Natural killer cell (primary cell): ENCODE results near the gene FAM184B. TPM values are rescaled to one million over a fixed set of nuclear protein-coding genes. Genes with fewer than 3 reads are reported as not detected.

Experiments
- ATAC-seq, 3 donors: fragments of 150-1000 bp in 2 of 3; fragments of 200-7000 bp in 1 of 3; cut with Tn5 transposase; 1 replicate in 1 of 3; 2 replicates in 2 of 3; pipeline ENCODE4 v1.10.0; 2021; ENCODE audit warnings: mild to moderate bottlenecking in 2 of 3, moderate library complexity in 2 of 3
- DNase-seq, 2 donors: peaks; one replicate each; pipeline versions ENCODE4 v3.0.0 to v3.0.0-alpha.2; 2013 to 2021; ENCODE audit warnings: mixed read lengths in 1 of 2
- H3K27ac ChIP-seq: one replicate; pipeline ENCODE4 v1.5.1; 2013; ENCODE audit warnings: mild to moderate bottlenecking, low read length
- H3K27me3 ChIP-seq: one replicate; pipeline ENCODE4 v1.6.1; 2013; ENCODE audit warnings: low read length; ENCODE audit not compliant: control insufficient read depth, insufficient read depth
- H3K36me3 ChIP-seq: one replicate; pipeline ENCODE4 v1.6.1; 2013; ENCODE audit warnings: low read length; ENCODE audit not compliant: control insufficient read depth, insufficient read depth
- H3K4me1 ChIP-seq: one replicate; pipeline ENCODE4 v1.6.1; 2013; ENCODE audit warnings: low read length; ENCODE audit not compliant: control insufficient read depth, insufficient read depth
- H3K4me3 ChIP-seq: one replicate; pipeline ENCODE4 v1.5.1; 2013; ENCODE audit warnings: low read length
- H3K9me3 ChIP-seq: one replicate; pipeline ENCODE4 v1.6.1; 2013; ENCODE audit warnings: low read length; ENCODE audit not compliant: control insufficient read depth, insufficient read depth
- H3K27ac Mint-ChIP-seq, 2 donors: one replicate each; pipeline ENCODE4 v1.8.0; 2022; ENCODE audit warnings: mild to moderate bottlenecking in 2 of 2, mixed read lengths in 2 of 2, moderate library complexity in 1 of 2
- H3K27me3 Mint-ChIP-seq, 2 donors: one replicate each; pipeline ENCODE4 v1.8.0; 2022; ENCODE audit warnings: low read depth in 2 of 2, mixed read lengths in 2 of 2
- H3K36me3 Mint-ChIP-seq: one replicate; pipeline ENCODE4 v1.8.0; 2022; ENCODE audit warnings: mixed read lengths
- H3K4me1 Mint-ChIP-seq, 2 donors: one replicate each; pipeline ENCODE4 v1.8.0; 2022; ENCODE audit warnings: mixed read lengths in 2 of 2
- H3K4me3 Mint-ChIP-seq: one replicate; pipeline ENCODE4 v1.8.0; 2022; ENCODE audit warnings: mild to moderate bottlenecking, moderate library complexity, mixed read lengths
- H3K9me3 Mint-ChIP-seq, 2 donors: one replicate each; pipeline ENCODE4 v1.8.0; 2022; ENCODE audit warnings: mixed read lengths in 2 of 2
- CTCF ChIP-seq: fragments of 200-600 bp; IDR thresholded peaks from one replicate; pipeline ENCODE4 v1.8.0; 2022; ENCODE audit warnings: antibody characterized with exemption
- WGBS: methylation state at CpG from one replicate; pipeline ENCODE4 v1.1.7; 2013; ENCODE audit warnings: missing lambda C conversion rate; ENCODE audit not compliant: insufficient coverage; 5-methylcytosine and 5-hydroxymethylcytosine counted together
- intact Hi-C: fragments of 100-400 bp; cut with micrococcal nuclease; formaldehyde crosslinking; loops from one replicate; pipeline ENCODE4 v1.14.2; 2022
- total RNA-seq, 4 donors: library from RNA; stranded (reverse); fragments of 120-200 nt in 1 of 4; gene quantifications; one replicate each; pipeline versions ENCODE4 v1.2.3 to v1.2.4, GENCODE V29; 2013 to 2022

FAM184B gene
- total RNA-seq, 3 donors from 2014 or later (not counting 1 experiment from before 2014, with no cell fraction given) = 0.05 TPM; not detected in 2

DNA sequence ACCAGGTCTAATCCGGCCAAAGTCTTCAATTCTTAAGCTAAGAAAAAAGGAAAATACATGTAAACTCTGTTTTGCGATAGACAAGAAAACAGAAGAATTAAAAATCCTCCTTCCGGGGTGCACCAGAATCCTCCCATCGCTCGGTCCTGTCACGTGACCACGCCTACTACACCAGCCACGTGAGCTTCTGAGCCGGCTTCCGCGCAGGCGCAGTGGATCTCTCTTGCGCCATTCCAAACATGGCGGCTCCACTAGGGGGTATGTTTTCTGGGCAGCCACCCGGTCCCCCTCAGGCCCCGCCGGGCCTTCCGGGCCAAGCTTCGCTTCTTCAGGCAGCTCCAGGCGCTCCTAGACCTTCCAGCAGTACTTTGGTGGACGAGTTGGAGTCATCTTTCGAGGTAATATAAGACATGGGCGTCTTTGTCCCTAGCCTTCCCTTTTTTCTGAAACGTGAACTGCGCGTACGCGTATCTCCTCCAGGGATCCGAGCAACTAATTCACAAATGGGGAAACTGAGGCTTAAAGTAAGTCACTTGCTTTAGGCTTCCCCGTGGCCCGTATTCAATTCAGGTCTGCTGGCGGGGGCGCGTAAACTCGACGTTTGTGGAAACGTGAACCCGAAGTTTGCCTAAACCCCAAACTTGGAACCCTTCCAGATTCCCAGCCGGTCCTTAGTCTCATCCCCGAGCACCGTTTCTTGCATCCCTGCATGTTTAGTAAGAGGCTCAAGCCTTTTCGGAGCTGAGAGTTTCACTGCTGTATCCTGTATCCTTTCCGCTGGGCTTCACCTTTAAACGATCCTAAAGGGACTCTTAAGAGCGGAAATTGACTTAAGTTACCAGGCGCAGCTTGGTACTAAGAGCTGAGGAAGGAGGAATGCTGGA lies 166.8 kb downstream of the FAM184B start, which contains the start of gene MED28:
TSS of gene MED28 (plus strand) at position 226 of the 884 bp plus-strand sequence. CDS start at position 240, 14 bp downstream.
- peaks cover 34 to 37% of the 10 kb centered on the region in 2 donors for H3K4me1 Mint-ChIP-seq
- H3K4me1 ChIP-seq = peaks cover 34% of the 10 kb centered on the region
- H3K36me3 Mint-ChIP-seq = peaks cover 9% of the 10 kb centered on the region
- ATAC-seq = peak; percentile 89 to 96 (median 94)
- WGBS = under 1% methylated on average over 46 of the region's 46 CpGs
- intact Hi-C loops = loop anchor here (1.0 kb wide), 2 partner anchors 37 to 196 kb away; partner anchors contain the start of genes DCAF16, LAP3 and NCAPG
- H3K27me3 ChIP-seq = no peaks in the 10 kb centered on the region
- no peaks in the 10 kb centered on the region for H3K9me3 Mint-ChIP-seq
- peak within 1 kb of the TSS; percentile 97 to 98 for H3K27ac Mint-ChIP-seq
- no peaks in the 10 kb centered on the region for H3K27me3 Mint-ChIP-seq
- H3K4me3 ChIP-seq = peak within 1 kb of the TSS; percentile 96
- H3K4me3 Mint-ChIP-seq = peak within 1 kb of the TSS; percentile 98
- H3K27ac ChIP-seq = peak within 1 kb of the TSS; percentile 85
- no peaks in the 10 kb centered on the region for H3K9me3 ChIP-seq
- TF ChIP-seq CTCF = peak; percentile 25
- DNase-seq = peak; percentile 93 to 99
- H3K36me3 ChIP-seq = peaks cover 11% of the 10 kb centered on the region

GRCh38 chr4:17613761-17614415 lies 167.5 kb downstream of the FAM184B start:
- WGBS = 4% methylated on average over 19 of the region's 23 CpGs

DNA sequence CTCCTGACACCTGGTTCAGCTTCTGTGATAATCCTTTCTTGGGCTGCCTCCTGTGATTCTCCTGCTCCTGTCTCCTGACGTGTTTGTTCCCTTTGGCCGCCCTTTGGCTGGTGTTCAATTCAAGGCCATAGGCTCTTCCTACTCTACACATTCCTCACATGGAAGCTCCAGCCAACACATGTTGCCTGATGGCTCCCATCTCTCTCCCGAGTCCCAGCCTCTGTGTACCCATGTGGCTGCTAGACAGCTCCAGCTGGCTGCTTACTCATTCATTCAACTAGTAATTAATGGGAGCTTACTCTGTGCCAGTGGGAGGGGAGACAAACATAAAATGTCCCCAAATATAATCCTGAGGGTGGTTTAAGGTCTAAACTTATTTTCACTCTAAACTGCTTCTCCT lies 176.2 kb downstream of the FAM184B start:
- Histone ChIP-seq H3K36me3 (peaks cover 45% of the 10 kb centered on the region), H3K27ac (no peak overlapping the region), H3K4me1 (no peaks in the 10 kb centered on the region), H3K27me3 (no peaks in the 10 kb centered on the region), H3K4me3 (no peak overlapping the region), H3K9me3 (no peaks in the 10 kb centered on the region)
- no peaks in the 10 kb centered on the region for H3K27me3 Mint-ChIP-seq
- no peaks in the 10 kb centered on the region for H3K4me1 Mint-ChIP-seq
- H3K27ac Mint-ChIP-seq = no peak overlapping the region
- H3K36me3 Mint-ChIP-seq = peaks cover 21% of the 10 kb centered on the region
- no peaks in the 10 kb centered on the region for H3K9me3 Mint-ChIP-seq
- intact Hi-C loops = no loop called here
- DNase-seq = no peak
- TF ChIP-seq CTCF = no peak
- H3K4me3 Mint-ChIP-seq = no peak overlapping the region
- WGBS = 95% methylated on average over 3 of the region's 3 CpGs
- no peak for ATAC-seq

More at GRCh38 chr4:17613761-17614415, 167.5 kb downstream of the FAM184B start:
- no peaks in the 10 kb centered on the region for H3K9me3 Mint-ChIP-seq
- Histone ChIP-seq H3K27me3 (no peaks in the 10 kb centered on the region), H3K4me3 (peak overlapping the region; percentile 96), H3K4me1 (peaks cover 28% of the 10 kb centered on the region), H3K9me3 (no peaks in the 10 kb centered on the region), H3K27ac (peak overlapping the region; percentile 85), H3K36me3 (peaks cover 4% of the 10 kb centered on the region)
- peaks cover 28 to 29% of the 10 kb centered on the region in 2 donors for H3K4me1 Mint-ChIP-seq
- no peaks in the 10 kb centered on the region for H3K27me3 Mint-ChIP-seq
- H3K27ac Mint-ChIP-seq = peak overlapping the region; percentile 97 to 98
- TF ChIP-seq CTCF = no peak
- DNase-seq (peak in 1 of 2 donors; percentile 60), ATAC-seq (peak; percentile 60 to 66 (median 63))
- peak overlapping the region; percentile 98 for H3K4me3 Mint-ChIP-seq
- peaks cover 9% of the 10 kb centered on the region for H3K36me3 Mint-ChIP-seq
- intact Hi-C loops = loop anchor here (1.0 kb wide), 2 partner anchors 37 to 196 kb away; partner anchors contain the start of genes DCAF16, LAP3 and NCAPG
